ENCODE data around the gene ERI2.

DNA sequence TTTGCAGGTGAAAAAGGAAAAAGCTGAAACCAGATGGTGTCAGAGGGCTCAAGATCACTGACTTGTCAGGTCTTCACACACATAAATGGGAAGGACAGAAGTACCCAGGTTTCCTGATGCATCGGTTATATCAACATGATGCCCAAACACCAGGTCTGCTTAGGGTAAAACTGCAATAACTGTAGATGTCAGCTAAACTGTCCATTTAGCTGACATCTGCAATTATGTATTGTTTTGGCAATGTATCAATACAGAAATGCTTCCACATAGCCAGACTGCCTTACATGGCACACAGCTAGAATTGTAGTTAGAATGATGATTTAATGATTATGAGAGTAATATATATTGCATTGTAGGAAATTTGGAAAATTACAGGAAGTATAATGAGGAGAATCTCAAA, 37.5 kb downstream of the ERI2 start:
- TF ChIP-seq ELF4 (IDR thresholded peaks at IDR 0.05) (no peak), FOXK2 (IDR thresholded peaks at IDR 0.05) (no peak), BHLHE40 (IDR thresholded peaks at IDR 0.05; ENCODE audit: borderline replicate concordance) (no peak), CTBP1 (IDR thresholded peaks at IDR 0.05; ENCODE audit: borderline replicate concordance) (no peak), SUZ12 (IDR thresholded peaks at IDR 0.05) (no peak), NFRKB (IDR thresholded peaks at IDR 0.05) (no peak), LEF1 (IDR thresholded peaks at IDR 0.05; ENCODE audit: borderline replicate concordance) (no peak), SP1 (IDR thresholded peaks at IDR 0.05) (no peak), TARDBP (IDR thresholded peaks at IDR 0.05) (no peak)

Data from HEK293T (cell line).